Peyer's patch (tissue), 4 donors: ENCODE results near the gene VMP1. TPM values are rescaled to one million over a fixed set of nuclear protein-coding genes. Genes with fewer than 3 reads are reported as not detected.

Experiments
- DNase-seq, 3 donors: peaks; one replicate each; pipeline ENCODE4 v3.0.0-alpha.2; 2017 to 2019
- H3K27ac ChIP-seq, 4 donors: fragments of 200-600 bp; sonication (generic); one replicate each; pipeline ENCODE4 v1.5.1; 2016 to 2019
- H3K27me3 ChIP-seq, 2 donors: fragments of 200-600 bp; sonication (generic); one replicate each; pipeline ENCODE4 v1.5.1; 2019
- H3K36me3 ChIP-seq, 3 donors: fragments of 200-600 bp; sonication (generic); one replicate each; pipeline ENCODE4 v1.5.1; 2016 to 2019
- H3K4me1 ChIP-seq, 4 donors: fragments of 200-600 bp; sonication (generic); one replicate each; pipeline ENCODE4 v1.5.1; 2016 to 2019
- H3K4me3 ChIP-seq, 4 donors: fragments of 200-600 bp; sonication (generic); 1 replicate in 3 of 4; 2 replicates in 1 of 4; pipeline ENCODE4 v1.5.1; 2016 to 2019; ENCODE audit warnings: mild to moderate bottlenecking in 1 of 4
- H3K9me3 ChIP-seq, 4 donors: fragments of 200-600 bp; sonication (generic); one replicate each; pipeline ENCODE4 v1.5.1; 2016 to 2019; ENCODE audit warnings: mild to moderate bottlenecking in 1 of 4
- POLR2A ChIP-seq, 2 donors: fragments of 450-650 bp; IDR thresholded peaks; one replicate each; pipeline ENCODE4 v1.5.1; 2017; ENCODE audit warnings: antibody characterized with exemption in 2 of 2, mild to moderate bottlenecking in 2 of 2, moderate library complexity in 2 of 2
- total RNA-seq, 4 donors: library from RNA; depleted of rRNA; stranded (reverse); fragments of >200 nt; gene quantifications; one replicate each; pipeline ENCODE4 v1.1.0, GENCODE V29; 2016
- TF ChIP-seq, protein P1 (sequence below), 6 experiments: fragments of 450-650 bp in 4 of 6; fragments of 200-600 bp in 2 of 6; sonication (generic) in 1 of 6; IDR thresholded peaks; one replicate each; pipeline ENCODE4 v1.5.1; 2017 to 2019; ENCODE audit warnings: antibody characterized with exemption in 6 of 6, mild to moderate bottlenecking in 3 of 6, moderate library complexity in 1 of 6

VMP1 gene
- total RNA-seq, 4 donors from 2014 or later: 228 to 366 (median 332) TPM

DNA sequence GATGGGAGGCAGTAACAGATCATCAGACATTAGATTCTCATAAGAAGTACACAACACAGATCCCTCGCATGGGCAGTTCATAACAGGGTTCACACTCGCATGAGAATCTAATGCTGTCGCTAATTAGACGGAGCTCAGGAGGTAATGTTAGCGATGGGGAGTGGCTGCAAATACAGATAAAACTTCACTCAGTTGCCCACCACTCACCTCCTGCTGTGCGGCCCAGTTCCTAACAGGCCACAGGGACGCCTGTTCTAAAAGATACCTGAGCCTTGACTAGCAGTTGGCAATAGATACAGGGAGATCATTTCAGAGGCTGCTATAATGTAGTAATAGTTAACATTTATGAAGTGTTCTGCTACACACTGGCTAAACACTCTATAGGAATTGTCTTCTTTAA lies 5.2 kb upstream of the VMP1 start:
- no peak overlapping the region for H3K4me3 ChIP-seq
- H3K9me3 ChIP-seq: no peaks in the 10 kb centered on the region
- TF ChIP-seq, protein P1, sequence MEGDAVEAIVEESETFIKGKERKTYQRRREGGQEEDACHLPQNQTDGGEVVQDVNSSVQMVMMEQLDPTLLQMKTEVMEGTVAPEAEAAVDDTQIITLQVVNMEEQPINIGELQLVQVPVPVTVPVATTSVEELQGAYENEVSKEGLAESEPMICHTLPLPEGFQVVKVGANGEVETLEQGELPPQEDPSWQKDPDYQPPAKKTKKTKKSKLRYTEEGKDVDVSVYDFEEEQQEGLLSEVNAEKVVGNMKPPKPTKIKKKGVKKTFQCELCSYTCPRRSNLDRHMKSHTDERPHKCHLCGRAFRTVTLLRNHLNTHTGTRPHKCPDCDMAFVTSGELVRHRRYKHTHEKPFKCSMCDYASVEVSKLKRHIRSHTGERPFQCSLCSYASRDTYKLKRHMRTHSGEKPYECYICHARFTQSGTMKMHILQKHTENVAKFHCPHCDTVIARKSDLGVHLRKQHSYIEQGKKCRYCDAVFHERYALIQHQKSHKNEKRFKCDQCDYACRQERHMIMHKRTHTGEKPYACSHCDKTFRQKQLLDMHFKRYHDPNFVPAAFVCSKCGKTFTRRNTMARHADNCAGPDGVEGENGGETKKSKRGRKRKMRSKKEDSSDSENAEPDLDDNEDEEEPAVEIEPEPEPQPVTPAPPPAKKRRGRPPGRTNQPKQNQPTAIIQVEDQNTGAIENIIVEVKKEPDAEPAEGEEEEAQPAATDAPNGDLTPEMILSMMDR (IDR thresholded peaks at IDR 0.05): no peak
- TF ChIP-seq POLR2A (IDR thresholded peaks at IDR 0.05): no peak
- H3K27ac ChIP-seq: no peak overlapping the region
- DNase-seq: no peak
- H3K27me3 ChIP-seq: no peaks in the 10 kb centered on the region
- H3K4me1 ChIP-seq: peaks cover 0 to 20% (median 7%) of the 10 kb centered on the region in 4 donors
- peaks cover 0 to 25% (median 0%) of the 10 kb centered on the region in 3 donors for H3K36me3 ChIP-seq

DNA sequence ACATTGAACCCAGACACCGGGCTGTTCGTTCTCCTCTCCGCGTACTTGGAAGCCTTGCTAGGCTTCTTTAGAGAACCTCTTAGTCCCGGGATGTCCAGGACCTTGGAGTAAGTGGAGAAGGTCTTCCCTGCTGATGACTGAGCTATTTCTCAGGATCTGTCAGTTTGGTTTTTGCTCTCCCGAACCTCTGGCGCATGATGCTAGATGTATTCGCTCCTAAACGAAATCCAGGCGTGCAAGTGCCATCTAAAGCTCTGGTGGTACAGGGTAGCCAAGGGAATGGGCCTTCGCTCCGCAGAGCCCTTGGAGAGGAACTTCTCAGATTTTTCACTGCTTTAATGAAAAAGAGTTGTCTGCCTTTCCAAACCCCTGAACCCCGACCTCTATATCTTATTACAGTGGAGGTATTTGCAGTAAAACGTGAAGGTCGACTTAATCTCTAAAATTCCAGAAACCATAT lies 547 bp downstream of the VMP1 start:
- Histone ChIP-seq H3K4me3 (peak overlapping the region; percentile 67 to 87 (median 82)), H3K27ac (peak overlapping the region; percentile 81 to 98 (median 94)), H3K36me3 (no peaks in the 10 kb centered on the region), H3K27me3 (no peaks in the 10 kb centered on the region), H3K4me1 (peaks cover 0 to 40% (median 12%) of the 10 kb centered on the region in 4 donors), H3K9me3 (no peaks in the 10 kb centered on the region)
- no peak for DNase-seq
- TF ChIP-seq, protein P1 (IDR thresholded peaks at IDR 0.05): no peak
- no peak for TF ChIP-seq POLR2A (IDR thresholded peaks at IDR 0.05)

DNA sequence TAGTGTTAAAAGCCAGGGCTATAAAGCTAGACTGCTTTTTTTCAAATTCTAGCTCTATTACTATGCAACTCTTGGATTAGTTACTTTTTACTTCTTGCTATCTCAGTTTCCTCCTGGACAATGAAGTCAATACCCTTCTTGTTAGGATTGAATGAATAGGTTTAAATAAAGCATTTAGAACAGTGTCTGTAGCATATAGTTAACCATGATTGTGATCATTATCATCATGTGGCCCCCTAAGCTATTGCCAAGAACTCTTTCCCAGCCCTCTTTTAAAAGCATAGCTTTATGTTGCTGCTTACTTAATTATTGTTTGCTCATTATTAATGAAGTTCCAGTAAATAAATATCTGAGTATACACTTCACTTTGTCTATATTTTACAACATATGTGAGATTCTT lies 4.5 kb downstream of the VMP1 start:
- no peaks in the 10 kb centered on the region for H3K9me3 ChIP-seq
- TF ChIP-seq POLR2A (IDR thresholded peaks at IDR 0.05): no peak
- TF ChIP-seq, protein P1 (IDR thresholded peaks at IDR 0.05): no peak
- no peaks in the 10 kb centered on the region for H3K36me3 ChIP-seq
- H3K27me3 ChIP-seq: no peaks in the 10 kb centered on the region
- DNase-seq: no peak
- H3K4me1 ChIP-seq: peaks cover 0 to 22% (median 5%) of the 10 kb centered on the region in 4 donors
- no peak overlapping the region for H3K27ac ChIP-seq
- H3K4me3 ChIP-seq: no peak overlapping the region

DNA sequence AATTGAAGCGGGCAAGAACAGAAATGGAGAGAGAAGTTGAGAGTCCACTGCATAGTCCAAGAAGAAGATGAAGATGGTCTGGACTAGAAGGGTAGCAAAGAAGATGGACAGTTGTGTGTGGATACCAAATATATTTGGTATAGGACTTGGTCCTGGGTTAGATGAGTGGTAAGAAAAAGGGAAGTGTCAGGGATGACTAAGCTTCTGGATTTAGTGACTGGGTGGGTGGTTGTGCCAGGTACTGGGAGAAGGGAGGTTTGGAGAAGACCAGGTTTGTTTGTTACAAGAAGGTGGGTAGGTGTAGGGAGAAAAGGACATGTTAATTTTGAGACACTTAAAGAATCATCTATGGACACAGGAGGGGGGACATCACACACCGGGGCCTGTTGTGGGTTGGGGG lies 5.4 kb downstream of the VMP1 start:
- Histone ChIP-seq H3K4me3 (no peak overlapping the region), H3K4me1 (peaks cover 0 to 22% (median 5%) of the 10 kb centered on the region in 4 donors), H3K27ac (no peak overlapping the region), H3K27me3 (no peaks in the 10 kb centered on the region), H3K36me3 (no peaks in the 10 kb centered on the region), H3K9me3 (no peaks in the 10 kb centered on the region)
- TF ChIP-seq, protein P1 (IDR thresholded peaks at IDR 0.05): no peak
- no peak for TF ChIP-seq POLR2A (IDR thresholded peaks at IDR 0.05)
- no peak for DNase-seq

DNA sequence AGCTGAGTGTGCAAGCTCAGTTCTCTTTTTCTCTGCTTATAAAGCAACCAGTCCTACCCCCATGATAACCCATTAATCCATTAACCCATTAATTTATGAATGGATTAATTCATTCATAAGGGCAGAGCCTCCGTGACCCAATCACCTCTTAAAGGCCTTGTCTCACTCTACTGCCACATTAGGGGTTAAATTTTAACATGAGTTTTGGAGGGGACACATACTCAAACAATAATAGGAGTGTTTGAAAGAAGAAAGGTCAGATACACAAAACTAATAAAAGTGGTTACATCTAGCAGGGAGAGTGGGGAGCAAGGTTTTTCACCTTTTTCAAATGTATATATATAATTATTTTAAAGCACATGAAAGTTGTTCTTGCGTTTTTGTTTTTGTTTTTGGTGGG lies 6.8 kb downstream of the VMP1 start:
- no peak overlapping the region for H3K4me3 ChIP-seq
- no peak overlapping the region for H3K27ac ChIP-seq
- no peaks in the 10 kb centered on the region for H3K36me3 ChIP-seq
- no peaks in the 10 kb centered on the region for H3K27me3 ChIP-seq
- TF ChIP-seq POLR2A (IDR thresholded peaks at IDR 0.05): no peak
- TF ChIP-seq, protein P1 (IDR thresholded peaks at IDR 0.05): no peak
- peaks cover 0 to 11% (median 0%) of the 10 kb centered on the region in 4 donors for H3K4me1 ChIP-seq
- no peak for DNase-seq
- H3K9me3 ChIP-seq: no peaks in the 10 kb centered on the region

DNA sequence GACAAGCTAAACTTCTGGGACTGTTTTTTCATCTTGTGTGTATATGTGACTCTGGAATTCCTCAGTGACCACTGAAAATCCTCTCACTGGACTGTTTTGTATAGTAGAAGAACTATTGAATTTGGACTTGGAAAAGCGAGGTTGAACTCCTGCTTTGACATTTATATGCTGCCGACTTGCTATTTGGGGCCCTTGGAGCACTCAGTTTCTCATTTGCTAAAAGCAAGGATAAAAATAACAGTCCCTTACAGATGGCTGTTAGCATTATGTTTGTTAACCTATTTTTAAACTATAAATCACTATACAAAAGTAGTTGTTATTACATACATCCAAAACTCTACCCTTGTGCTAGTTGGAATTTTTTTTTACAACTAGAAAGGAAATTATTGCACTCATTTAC lies 9.0 kb downstream of the VMP1 start:
- no peak overlapping the region for H3K27ac ChIP-seq
- H3K27me3 ChIP-seq: no peaks in the 10 kb centered on the region
- no peak for TF ChIP-seq POLR2A (IDR thresholded peaks at IDR 0.05)
- TF ChIP-seq, protein P1 (IDR thresholded peaks at IDR 0.05): no peak
- no peak for DNase-seq
- no peak overlapping the region for H3K4me3 ChIP-seq
- no peaks in the 10 kb centered on the region for H3K9me3 ChIP-seq
- H3K36me3 ChIP-seq: no peaks in the 10 kb centered on the region
- H3K4me1 ChIP-seq: no peaks in the 10 kb centered on the region
